ENCODE results near the gene CACNA1E.

The CACNA1E gene

GRCh38 chr1:181483285-181484195 lies at the start of gene CACNA1E:
Gene CACNA1E (plus strand): TSS chr1:181483517. CDS start chr1:181483745, 228 bp downstream.
- no peak for DNase-seq

- DNase-seq: peak; percentile 40
Measured at GRCh38 chr1:181433931-181434330, 49.4 kb upstream of the CACNA1E start.

GRCh38 chr1:181438013-181438412 lies 45.3 kb upstream of the CACNA1E start:
- DNase-seq: no peak

GRCh38 chr1:181440510-181440909 lies 42.8 kb upstream of the CACNA1E start:
- DNase-seq: no peak

GRCh38 chr1:181442181-181442525 lies 41.2 kb upstream of the CACNA1E start:
- DNase-seq: no peak

GRCh38 chr1:181443231-181443853 lies 40.0 kb upstream of the CACNA1E start:
- DNase-seq: no peak

GRCh38 chr1:181445436-181445835 lies 37.9 kb upstream of the CACNA1E start:
- DNase-seq: no peak

GRCh38 chr1:181448461-181448860 lies 34.9 kb upstream of the CACNA1E start:
- DNase-seq: peak; percentile 88

- no peak for DNase-seq
Measured at GRCh38 chr1:181451661-181452230, 31.6 kb upstream of the CACNA1E start.

- no peak for DNase-seq
Measured at GRCh38 chr1:181452746-181453145, 30.6 kb upstream of the CACNA1E start.

GRCh38 chr1:181453541-181454201 lies 29.6 kb upstream of the CACNA1E start:
- no peak for DNase-seq

- DNase-seq: no peak
Measured at GRCh38 chr1:181456551-181456950, 26.8 kb upstream of the CACNA1E start.

GRCh38 chr1:181458419-181458818 lies 24.9 kb upstream of the CACNA1E start:
- DNase-seq: no peak

- peak; percentile 65 for DNase-seq
Measured at GRCh38 chr1:181459067-181459466, 24.2 kb upstream of the CACNA1E start.

GRCh38 chr1:181469829-181470228 lies 13.5 kb upstream of the CACNA1E start:
- DNase-seq: peak; percentile 98

GRCh38 chr1:181475580-181475979 lies 7.7 kb upstream of the CACNA1E start:
- no peak for DNase-seq

- no peak for DNase-seq
Measured at GRCh38 chr1:181476581-181476980, 6.7 kb upstream of the CACNA1E start.

GRCh38 chr1:181478306-181478705 lies 5.0 kb upstream of the CACNA1E start:
- no peak for DNase-seq

- peak; percentile 44 for DNase-seq
Measured at GRCh38 chr1:181479137-181479745, 4.1 kb upstream of the CACNA1E start.

GRCh38 chr1:181482001-181482430 lies 1.3 kb upstream of the CACNA1E start:
- DNase-seq: no peak

GRCh38 chr1:181482521-181483284 lies 614 bp upstream of the CACNA1E start:
- no peak for DNase-seq

- no peak for DNase-seq
Measured at GRCh38 chr1:181484821-181485220, 1.5 kb downstream of the CACNA1E start.

Data from NCI-H226 (cell line).